Measurements from ENCODE around the gene CNGB1. TPM values are rescaled to one million over a fixed set of nuclear protein-coding genes. Genes with fewer than 3 reads are reported as not detected.

CNGB1 gene
- total and polyA plus RNA-seq, 2 experiments from 2014 or later, result not detected

GRCh38 chr16:57995721-57996405 is 24.9 kb upstream of the CNGB1 start:
- TF ChIP-seq EZH2 (IDR thresholded peaks at IDR 0.05; ENCODE audit: borderline replicate concordance), result no peak
- TF ChIP-seq EZH2phosphoT487 (IDR thresholded peaks at IDR 0.05; ENCODE audit: low read depth, severe bottlenecking, unreplicated experiment), result no peak
- no peak for TF ChIP-seq CTCF (IDR thresholded peaks at IDR 0.05; ENCODE audit: poor library complexity)
- H3K27ac ChIP-seq, result no peak overlapping the region
- WGBS (ENCODE audit: low lambda C conversion rate, missing lambda C conversion rate), result 95% methylated on average over 18 of the region's 18 CpGs

GRCh38 chr16:57994778-57995177 is 23.9 kb upstream of the CNGB1 start:
- H3K36me3 ChIP-seq (replicated peaks; ENCODE audit: insufficient read depth, low read depth), result no peaks in the 10 kb centered on the region
- DNase-seq (ENCODE audit: low spot score), result peak; percentile 62
- H3K9me2 ChIP-seq (replicated peaks; ENCODE audit: insufficient read depth), result no peaks in the 10 kb centered on the region
- H3K9me3 ChIP-seq (ENCODE audit: low read depth), result no peaks in the 10 kb centered on the region
- H4K20me1 ChIP-seq (ENCODE audit: insufficient read depth, poor library complexity, severe bottlenecking), result peaks cover 7% of the 10 kb centered on the region
- no peaks in the 10 kb centered on the region for H3K27me3 ChIP-seq
- no peak overlapping the region for H3K27ac ChIP-seq
- H3K4me3 ChIP-seq, result no peak overlapping the region
- H3K79me2 ChIP-seq, result peaks cover 11% of the 10 kb centered on the region
- no peak overlapping the region for H2AFZ ChIP-seq
- 37% methylated on average over 4 of the region's 4 CpGs for WGBS (ENCODE audit: low lambda C conversion rate, missing lambda C conversion rate)
- no peak overlapping the region for H3K4me2 ChIP-seq
- peaks cover 16% of the 10 kb centered on the region for H3K4me1 ChIP-seq (ENCODE audit: insufficient read depth)
- TF ChIP-seq EZH2 (IDR thresholded peaks at IDR 0.05; ENCODE audit: borderline replicate concordance) (no peak), CTCF (IDR thresholded peaks at IDR 0.05; ENCODE audit: poor library complexity) (peak; percentile 29)

More at GRCh38 chr16:57995721-57996405, 24.9 kb upstream of the CNGB1 start:
- Histone ChIP-seq H3K27me3 (no peaks in the 10 kb centered on the region), H3K79me2 (peaks cover 11% of the 10 kb centered on the region), H3K4me1 (ENCODE audit: insufficient read depth) (peaks cover 17% of the 10 kb centered on the region), H2AFZ (no peak overlapping the region), H3K4me2 (no peak overlapping the region), H3K4me3 (no peak overlapping the region), H3K9me2 (replicated peaks; ENCODE audit: insufficient read depth) (no peaks in the 10 kb centered on the region), H4K20me1 (ENCODE audit: insufficient read depth, poor library complexity, severe bottlenecking) (peaks cover 7% of the 10 kb centered on the region), H3K36me3 (replicated peaks; ENCODE audit: insufficient read depth, low read depth) (no peaks in the 10 kb centered on the region), H3K9me3 (ENCODE audit: low read depth) (no peaks in the 10 kb centered on the region)
- no peak for DNase-seq (ENCODE audit: low spot score)

- Histone ChIP-seq H3K27me3 (no peaks in the 10 kb centered on the region), H3K9me2 (replicated peaks; ENCODE audit: insufficient read depth) (no peaks in the 10 kb centered on the region), H3K4me2 (no peak overlapping the region), H3K27ac (no peak overlapping the region), H2AFZ (no peak overlapping the region), H3K9me3 (ENCODE audit: low read depth) (no peaks in the 10 kb centered on the region), H4K20me1 (ENCODE audit: insufficient read depth, poor library complexity, severe bottlenecking) (peaks cover 7% of the 10 kb centered on the region), H3K36me3 (replicated peaks; ENCODE audit: insufficient read depth, low read depth) (no peaks in the 10 kb centered on the region), H3K4me1 (ENCODE audit: insufficient read depth) (peaks cover 12% of the 10 kb centered on the region), H3K4me3 (no peak overlapping the region), H3K79me2 (peaks cover 11% of the 10 kb centered on the region)
- TF ChIP-seq EZH2 (IDR thresholded peaks at IDR 0.05; ENCODE audit: borderline replicate concordance) (no peak), EZH2phosphoT487 (IDR thresholded peaks at IDR 0.05; ENCODE audit: low read depth, severe bottlenecking, unreplicated experiment) (no peak), CTCF (IDR thresholded peaks at IDR 0.05; ENCODE audit: poor library complexity) (no peak)
- 98% methylated on average over 4 of the region's 4 CpGs for WGBS (ENCODE audit: low lambda C conversion rate, missing lambda C conversion rate)
- DNase-seq (ENCODE audit: low spot score), result no peak
Measured at GRCh38 chr16:57994361-57994760, 23.4 kb upstream of the CNGB1 start.
